Muscle layer of colon (tissue), 2 donors: ENCODE results near the gene GCNT2.

Experiments used
- H3K27ac ChIP-seq: one replicate; pipeline ENCODE4 v1.7.0; 2013; ENCODE audit warnings: low read depth, mild to moderate bottlenecking, low read length, moderate library complexity
- H3K27me3 ChIP-seq, 2 donors: one replicate each; pipeline ENCODE4 v1.7.0; 2013; ENCODE audit warnings: low read length in 2 of 2, mild to moderate bottlenecking in 2 of 2; ENCODE audit not compliant: insufficient read depth in 2 of 2, control insufficient read depth in 1 of 2
- H3K36me3 ChIP-seq: one replicate; pipeline ENCODE4 v1.7.0; 2013; ENCODE audit warnings: mild to moderate bottlenecking, low read length; ENCODE audit not compliant: insufficient read depth
- H3K4me1 ChIP-seq: one replicate; pipeline ENCODE4 v1.7.0; 2013; ENCODE audit warnings: mild to moderate bottlenecking, low read length; ENCODE audit not compliant: insufficient read depth
- H3K4me3 ChIP-seq, 2 donors: one replicate each; pipeline ENCODE4 v1.7.0; 2013; ENCODE audit warnings: low read length in 2 of 2, low read depth in 1 of 2, mild to moderate bottlenecking in 1 of 2, moderate library complexity in 1 of 2
- H3K9ac ChIP-seq: one replicate; pipeline ENCODE4 v1.7.0; 2013; ENCODE audit warnings: low read length
- H3K9me3 ChIP-seq: one replicate; pipeline ENCODE4 v1.7.0; 2013; ENCODE audit warnings: mild to moderate bottlenecking, low read length
- donor health status: abdominal sarcoma.
- donor health status: Adenocarcinoma of cecum.

Gene GCNT2

DNA sequence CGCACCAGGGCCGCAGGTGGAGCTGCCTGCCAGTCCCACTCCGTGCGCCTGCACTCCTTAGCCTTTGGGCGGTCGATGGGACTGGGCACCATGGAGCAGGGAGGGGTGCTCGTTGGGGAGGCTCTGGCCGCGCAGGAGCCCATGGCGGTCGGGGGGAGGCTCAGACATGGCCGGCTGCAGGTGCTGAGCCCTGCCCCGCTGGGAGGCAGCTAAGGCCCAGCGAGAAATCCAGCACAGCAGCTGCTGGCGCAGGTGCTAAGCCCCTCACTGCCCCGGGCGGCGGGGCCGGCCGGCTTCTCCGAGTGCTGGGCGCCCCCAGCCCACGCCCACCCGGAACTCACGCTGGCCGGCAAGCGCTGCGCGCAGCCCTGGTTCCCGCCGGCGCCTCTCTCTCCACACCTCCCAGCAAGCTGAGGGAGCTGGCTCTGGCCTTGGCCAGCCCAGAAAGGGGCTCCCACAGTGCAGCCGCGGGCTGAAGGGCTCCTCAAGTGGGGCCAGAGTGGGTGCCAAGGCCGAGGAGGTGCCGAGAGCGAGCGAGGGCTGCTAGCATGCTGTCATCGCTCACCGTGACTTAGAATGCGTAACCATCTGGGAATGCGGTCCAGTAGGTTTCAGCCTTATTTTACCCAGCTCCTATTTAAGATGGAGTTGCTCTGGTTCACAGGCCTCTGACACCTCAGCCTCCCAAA lies 96.0 kb downstream of the GCNT2 start:
- Histone ChIP-seq H3K4me3 (no peak overlapping the region), H3K4me1 (peaks cover 38% of the 10 kb centered on the region), H3K9me3 (no peaks in the 10 kb centered on the region), H3K27ac (no peak overlapping the region), H3K27me3 (no peaks in the 10 kb centered on the region), H3K9ac (no peak overlapping the region), H3K36me3 (peaks cover 4% of the 10 kb centered on the region)

DNA sequence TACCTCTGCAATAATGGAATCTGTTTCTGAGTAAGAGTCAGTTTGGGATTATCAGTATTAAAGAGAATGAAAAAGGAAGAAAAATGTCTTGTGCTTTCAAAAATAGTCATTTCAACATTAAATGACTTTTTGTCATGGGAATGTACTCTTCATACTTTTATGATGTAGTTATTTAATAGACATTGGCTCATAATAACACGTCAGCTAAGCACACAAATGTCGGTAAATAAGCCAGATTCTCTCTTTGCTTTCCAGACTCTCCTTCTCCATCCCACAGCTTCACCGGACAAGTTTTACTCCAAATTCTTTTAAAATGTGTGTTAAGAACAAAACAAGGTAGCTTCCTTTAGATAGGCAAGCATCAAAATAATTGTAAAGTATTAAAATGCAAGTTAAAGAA lies 97.3 kb downstream of the GCNT2 start:
- H3K27me3 ChIP-seq: no peaks in the 10 kb centered on the region
- no peak overlapping the region for H3K27ac ChIP-seq
- H3K36me3 ChIP-seq: peaks cover 6% of the 10 kb centered on the region
- no peak overlapping the region for H3K4me3 ChIP-seq
- H3K4me1 ChIP-seq: peaks cover 29% of the 10 kb centered on the region
- H3K9ac ChIP-seq: no peak overlapping the region
- no peaks in the 10 kb centered on the region for H3K9me3 ChIP-seq

DNA sequence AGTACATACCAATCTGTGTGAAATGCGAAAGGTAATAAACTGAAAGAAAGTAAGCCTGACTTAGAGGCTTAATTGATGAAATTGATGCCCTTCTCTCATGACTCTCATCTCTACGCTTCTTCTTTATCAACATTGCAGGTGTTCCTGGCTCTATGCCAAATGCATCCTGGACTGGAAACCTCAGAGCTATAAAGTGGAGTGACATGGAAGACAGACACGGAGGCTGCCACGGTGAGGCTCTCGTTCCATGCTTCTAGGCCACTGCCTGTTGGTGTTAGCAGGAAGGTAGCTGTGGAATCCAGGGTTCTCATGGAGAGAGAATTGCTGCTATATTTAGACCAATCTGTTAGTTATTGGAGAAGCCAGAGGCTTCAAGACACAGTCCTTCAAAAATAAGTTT lies 100.1 kb downstream of the GCNT2 start:
- Histone ChIP-seq H3K27me3 (no peaks in the 10 kb centered on the region), H3K4me1 (peaks cover 15% of the 10 kb centered on the region), H3K9me3 (no peaks in the 10 kb centered on the region), H3K9ac (no peak overlapping the region), H3K4me3 (no peak overlapping the region), H3K36me3 (peaks cover 25% of the 10 kb centered on the region), H3K27ac (no peak overlapping the region)

DNA sequence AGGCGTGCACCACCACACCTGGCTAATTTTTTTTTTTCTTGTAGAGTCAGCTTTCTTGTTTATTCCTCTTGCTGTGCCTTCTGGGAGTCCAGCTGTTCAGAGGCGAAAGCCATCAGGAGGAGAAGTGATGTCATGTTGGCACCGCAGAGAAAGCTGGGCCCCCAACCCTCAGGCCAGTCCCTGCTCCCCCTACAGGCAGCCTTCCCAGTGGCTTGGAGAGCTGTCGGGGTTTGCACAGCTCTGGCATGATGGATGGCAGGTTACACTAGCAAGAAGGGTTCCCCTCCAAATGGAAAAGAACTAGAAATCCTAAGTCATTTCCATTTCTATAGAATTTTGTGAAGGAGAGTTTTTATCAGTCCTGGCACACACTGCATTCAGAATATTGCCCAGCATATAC lies 100.7 kb downstream of the GCNT2 start:
- Histone ChIP-seq H3K36me3 (peaks cover 29% of the 10 kb centered on the region), H3K4me1 (peaks cover 19% of the 10 kb centered on the region), H3K9me3 (no peaks in the 10 kb centered on the region), H3K27ac (no peak overlapping the region), H3K4me3 (no peak overlapping the region), H3K9ac (no peak overlapping the region), H3K27me3 (no peaks in the 10 kb centered on the region)

DNA sequence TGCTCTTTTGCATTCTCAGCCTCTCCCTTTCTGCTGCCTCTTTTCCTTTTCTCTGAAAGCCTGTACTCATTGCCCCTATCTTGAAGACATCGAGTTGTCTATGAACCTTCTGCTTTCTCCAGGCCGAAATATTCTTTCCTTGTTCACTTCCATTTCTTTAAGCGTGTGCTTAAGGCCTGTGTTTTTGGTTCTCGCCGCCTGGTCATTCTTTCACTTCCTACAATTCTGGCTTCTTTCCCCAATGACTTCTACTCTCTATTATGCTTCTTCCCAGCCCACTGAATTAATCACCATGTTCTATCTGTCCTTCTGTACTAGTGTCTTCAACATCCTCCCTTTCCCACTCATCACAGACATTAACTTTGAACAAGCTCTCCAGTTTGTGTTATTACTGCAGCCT lies 103.7 kb downstream of the GCNT2 start:
- no peak overlapping the region for H3K4me3 ChIP-seq
- peaks cover 29% of the 10 kb centered on the region for H3K36me3 ChIP-seq
- H3K4me1 ChIP-seq: peaks cover 16% of the 10 kb centered on the region
- no peaks in the 10 kb centered on the region for H3K27me3 ChIP-seq
- no peak overlapping the region for H3K27ac ChIP-seq
- no peak overlapping the region for H3K9ac ChIP-seq
- no peaks in the 10 kb centered on the region for H3K9me3 ChIP-seq

DNA sequence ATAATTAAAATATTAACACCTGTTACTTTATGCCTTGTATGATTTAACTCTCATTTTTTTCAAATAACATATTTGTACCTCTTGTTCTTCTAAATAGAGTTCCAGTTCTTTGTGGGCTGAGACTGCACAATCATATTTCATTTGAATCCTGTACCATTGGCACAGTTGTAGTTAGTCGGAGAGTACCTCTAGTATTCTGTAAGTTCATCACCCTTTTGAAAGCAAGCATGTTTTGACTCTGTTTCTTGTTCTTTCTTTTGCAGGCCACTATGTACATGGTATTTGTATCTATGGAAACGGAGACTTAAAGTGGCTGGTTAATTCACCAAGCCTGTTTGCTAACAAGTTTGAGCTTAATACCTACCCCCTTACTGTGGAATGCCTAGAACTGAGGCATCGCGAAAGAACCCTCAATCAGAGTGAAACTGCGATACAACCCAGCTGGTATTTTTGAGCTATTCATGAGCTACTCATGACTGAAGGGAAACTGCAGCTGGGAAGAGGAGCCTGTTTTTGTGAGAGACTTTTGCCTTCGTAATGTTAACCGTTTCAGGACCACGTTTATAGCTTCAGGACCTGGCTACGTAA lies 105.1 kb downstream of the GCNT2 start:
- Histone ChIP-seq H3K36me3 (peaks cover 29% of the 10 kb centered on the region), H3K4me3 (no peak overlapping the region), H3K27ac (no peak overlapping the region), H3K27me3 (no peaks in the 10 kb centered on the region), H3K9ac (no peak overlapping the region), H3K4me1 (peaks cover 14% of the 10 kb centered on the region), H3K9me3 (no peaks in the 10 kb centered on the region)

DNA sequence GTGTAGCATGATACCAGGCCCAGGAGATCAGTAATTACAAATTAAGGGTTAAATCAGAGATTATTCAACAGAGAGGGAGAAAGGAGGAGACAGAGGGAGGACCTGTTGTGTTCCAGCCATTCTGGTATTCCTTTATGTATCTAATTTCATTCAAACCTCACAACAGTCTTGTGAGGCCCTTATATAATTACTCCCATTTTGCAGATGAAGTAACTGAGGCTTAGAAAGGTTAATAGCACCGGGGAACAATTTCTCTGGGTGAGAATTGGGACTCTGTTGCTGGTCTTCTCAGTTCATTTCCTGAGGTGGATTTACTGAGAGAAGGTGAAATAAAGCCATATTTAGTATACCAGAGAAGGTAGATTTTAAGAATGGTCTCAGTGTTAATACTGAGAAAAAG lies 106.6 kb downstream of the GCNT2 start:
- H3K9ac ChIP-seq: no peak overlapping the region
- no peak overlapping the region for H3K27ac ChIP-seq
- peaks cover 24% of the 10 kb centered on the region for H3K36me3 ChIP-seq
- H3K4me3 ChIP-seq: no peak overlapping the region
- peaks cover 6% of the 10 kb centered on the region for H3K4me1 ChIP-seq
- no peaks in the 10 kb centered on the region for H3K27me3 ChIP-seq
- no peaks in the 10 kb centered on the region for H3K9me3 ChIP-seq

DNA sequence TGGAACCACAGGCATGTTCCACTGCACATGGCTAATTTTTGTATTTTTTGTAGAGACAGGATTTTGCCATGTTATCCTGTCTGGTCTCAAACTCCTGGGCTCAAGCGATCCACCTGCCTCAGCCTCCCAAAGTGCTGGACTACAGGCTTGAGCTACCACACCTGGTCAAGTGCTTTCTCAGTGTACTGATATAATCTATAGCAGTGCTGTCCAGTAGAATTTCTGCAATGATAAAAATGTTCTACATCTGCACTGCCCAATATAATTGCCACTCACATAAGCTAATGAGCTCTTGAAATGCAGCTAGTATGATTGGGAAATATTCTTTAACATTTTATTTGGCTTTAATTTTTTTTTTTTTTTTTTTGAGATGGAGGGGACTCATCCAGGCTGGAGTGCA lies 109.0 kb downstream of the GCNT2 start:
- Histone ChIP-seq H3K9ac (no peak overlapping the region), H3K27ac (no peak overlapping the region), H3K4me3 (no peak overlapping the region)

DNA sequence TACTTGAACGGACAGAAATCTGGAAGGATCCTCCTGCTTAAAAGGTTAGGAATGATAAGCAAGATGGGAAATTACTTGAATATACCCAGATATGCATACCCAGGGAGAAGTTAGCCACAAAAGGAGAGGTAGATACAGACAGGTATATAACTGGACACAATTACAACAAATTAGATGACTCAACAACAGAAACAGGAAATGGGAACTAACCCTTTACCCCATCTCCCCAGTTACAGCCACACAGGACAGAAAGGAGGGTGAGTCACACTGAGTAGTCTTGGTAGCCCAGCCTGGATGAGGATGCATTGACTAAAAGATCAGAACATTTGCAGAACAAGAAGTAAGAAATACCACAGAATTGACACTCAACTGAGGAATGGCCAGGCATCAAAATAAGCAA lies 112.1 kb downstream of the GCNT2 start:
- no peaks in the 10 kb centered on the region for H3K36me3 ChIP-seq
- H3K27ac ChIP-seq: no peak overlapping the region
- H3K4me1 ChIP-seq: no peaks in the 10 kb centered on the region
- no peak overlapping the region for H3K9ac ChIP-seq
- no peaks in the 10 kb centered on the region for H3K9me3 ChIP-seq
- no peaks in the 10 kb centered on the region for H3K27me3 ChIP-seq
- H3K4me3 ChIP-seq: no peak overlapping the region

More for the DNA sequence above, 109.0 kb downstream of the GCNT2 start:
- Histone ChIP-seq H3K9me3 (no peaks in the 10 kb centered on the region), H3K36me3 (peaks cover 5% of the 10 kb centered on the region), H3K4me1 (peaks cover 6% of the 10 kb centered on the region), H3K27me3 (no peaks in the 10 kb centered on the region)

DNA sequence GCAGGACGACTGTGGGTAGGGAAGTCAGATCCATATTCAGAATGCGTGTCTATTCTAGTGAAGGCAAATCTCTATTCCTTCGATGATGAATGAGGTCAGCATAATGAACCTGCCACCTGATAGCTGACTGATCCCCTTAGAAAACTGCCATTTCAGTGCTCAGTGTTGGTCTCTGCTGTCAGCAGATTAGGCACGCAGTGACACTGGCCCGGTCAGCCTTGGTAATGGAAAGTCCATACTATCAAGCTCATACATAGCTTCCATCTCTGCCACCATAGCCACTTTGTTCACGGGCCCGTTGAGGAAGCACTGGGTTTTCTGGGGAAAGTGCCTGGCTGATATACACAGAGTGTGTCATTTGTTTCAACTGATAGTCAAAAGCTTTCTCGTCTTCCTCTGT lies 119.3 kb downstream of the GCNT2 start:
- Histone ChIP-seq H3K27me3 (no peaks in the 10 kb centered on the region), H3K9ac (no peak overlapping the region), H3K4me3 (no peak overlapping the region), H3K36me3 (no peaks in the 10 kb centered on the region), H3K27ac (no peak overlapping the region), H3K9me3 (no peaks in the 10 kb centered on the region), H3K4me1 (no peaks in the 10 kb centered on the region)

DNA sequence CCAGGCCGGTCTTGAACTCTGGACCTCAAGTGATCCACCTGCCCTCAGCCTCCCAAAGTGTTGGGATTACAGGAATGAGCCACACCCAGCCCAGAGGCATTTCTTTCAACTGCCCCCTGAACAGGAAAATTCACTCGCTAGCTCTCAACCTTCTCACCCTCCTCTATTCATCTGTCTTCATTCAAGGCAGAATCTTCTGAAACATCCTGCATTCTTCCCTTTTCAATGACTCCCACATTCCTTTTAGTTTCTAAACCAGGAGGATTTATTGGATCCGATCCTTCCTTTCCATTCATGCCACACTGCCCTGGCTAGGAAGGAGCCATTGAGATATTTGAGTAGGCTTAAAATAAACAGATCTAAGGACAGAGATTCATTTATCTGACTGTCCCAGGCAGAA lies 120.4 kb downstream of the GCNT2 start:
- H3K27ac ChIP-seq: no peak overlapping the region
- no peaks in the 10 kb centered on the region for H3K4me1 ChIP-seq
- H3K36me3 ChIP-seq: no peaks in the 10 kb centered on the region
- H3K4me3 ChIP-seq: no peak overlapping the region
- no peaks in the 10 kb centered on the region for H3K9me3 ChIP-seq
- no peaks in the 10 kb centered on the region for H3K27me3 ChIP-seq
- H3K9ac ChIP-seq: no peak overlapping the region

DNA sequence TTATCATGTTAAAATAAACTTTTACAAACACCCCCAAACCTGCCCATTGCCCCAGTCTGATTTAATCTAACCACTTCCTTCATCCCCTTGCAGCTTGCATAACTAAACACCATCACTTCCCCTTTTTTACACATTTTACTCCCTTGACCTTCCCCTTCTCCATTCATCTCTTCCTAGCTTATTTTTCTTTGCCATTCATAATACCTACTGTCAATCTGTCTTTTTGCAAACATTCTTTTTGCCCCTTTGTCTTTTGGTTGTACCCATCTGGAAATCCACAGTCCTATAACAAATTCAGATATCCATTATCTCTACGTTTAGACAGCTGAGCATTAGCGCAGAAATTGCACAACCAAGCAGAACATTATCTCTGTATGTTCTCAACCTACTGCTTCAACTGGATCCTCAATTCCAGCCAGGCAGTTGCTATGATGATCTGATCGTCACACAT lies 122.1 kb downstream of the GCNT2 start:
- no peaks in the 10 kb centered on the region for H3K4me1 ChIP-seq
- H3K27me3 ChIP-seq: no peaks in the 10 kb centered on the region
- no peaks in the 10 kb centered on the region for H3K9me3 ChIP-seq
- H3K27ac ChIP-seq: no peak overlapping the region
- no peak overlapping the region for H3K9ac ChIP-seq
- H3K36me3 ChIP-seq: no peaks in the 10 kb centered on the region
- no peak overlapping the region for H3K4me3 ChIP-seq
